NT2/D1 (cell line): ENCODE data around the gene CORO7.

Experiments used
- DNase-seq: peaks from one replicate; pipeline ENCODE4 v3.0.0-alpha.2; 2011; ENCODE audit warnings: low read depth, low spot score
- H3K27me3 ChIP-seq: 2 replicates; pipeline ENCODE4 v1.6.0; 2011; ENCODE audit warnings: mild to moderate bottlenecking; ENCODE audit not compliant: insufficient read length, insufficient read depth
- H3K36me3 ChIP-seq: 2 replicates; pipeline ENCODE4 v1.6.1; 2011; ENCODE audit warnings: mild to moderate bottlenecking, low read length, mixed read lengths; ENCODE audit not compliant: insufficient read depth, insufficient read length
- H3K4me1 ChIP-seq: 2 replicates; pipeline ENCODE4 v1.5.1; 2011; ENCODE audit not compliant: insufficient read depth, insufficient read length
- H3K4me3 ChIP-seq: 2 replicates; pipeline ENCODE4 v1.5.1; 2011; ENCODE audit warnings: low read depth; ENCODE audit not compliant: insufficient read length
- H3K9ac ChIP-seq: 2 replicates; pipeline ENCODE4 v1.6.0; 2011; ENCODE audit warnings: low read depth; ENCODE audit not compliant: insufficient read length
- H3K9me3 ChIP-seq: 2 replicates; pipeline ENCODE4 v1.5.1; 2011; ENCODE audit warnings: mild to moderate bottlenecking, low read length; ENCODE audit not compliant: insufficient read depth
- SUZ12 ChIP-seq: IDR thresholded peaks from 2 replicates; pipeline ENCODE4 v1.6.1; 2011; ENCODE audit not compliant: insufficient read length, insufficient read depth; ENCODE audit errors: extremely low read depth
- YY1 ChIP-seq: IDR thresholded peaks from 2 replicates; pipeline ENCODE4 v1.6.1; 2011; ENCODE audit not compliant: insufficient read length, insufficient read depth
- ZNF274 ChIP-seq: IDR thresholded peaks from 2 replicates; pipeline ENCODE4 v1.6.1; 2011; ENCODE audit warnings: mild to moderate bottlenecking, low read depth, low read length

Gene CORO7

GRCh38 chr16:4365014-4365406 lies 51.4 kb downstream of the CORO7 start:
- H3K4me3 ChIP-seq, result no peak overlapping the region
- TF ChIP-seq SUZ12, result no peak
- TF ChIP-seq YY1, result no peak
- no peak for TF ChIP-seq ZNF274
- peaks cover 8% of the 10 kb centered on the region for H3K36me3 ChIP-seq
- H3K9ac ChIP-seq, result no peak overlapping the region
- peaks cover 24% of the 10 kb centered on the region for H3K4me1 ChIP-seq
- H3K27me3 ChIP-seq, result no peaks in the 10 kb centered on the region
- no peak for DNase-seq
- H3K9me3 ChIP-seq, result no peaks in the 10 kb centered on the region

GRCh38 chr16:4364196-4365013 lies 52.0 kb downstream of the CORO7 start:
- Histone ChIP-seq H3K27me3 (no peaks in the 10 kb centered on the region), H3K9ac (no peak overlapping the region), H3K4me1 (peaks cover 23% of the 10 kb centered on the region), H3K9me3 (no peaks in the 10 kb centered on the region), H3K36me3 (peaks cover 8% of the 10 kb centered on the region), H3K4me3 (no peak overlapping the region)
- TF ChIP-seq ZNF274 (no peak), YY1 (no peak), SUZ12 (no peak)
- DNase-seq, result no peak

- DNase-seq, result no peak
- Histone ChIP-seq H3K36me3 (peaks cover 8% of the 10 kb centered on the region), H3K9me3 (no peaks in the 10 kb centered on the region), H3K4me3 (no peak overlapping the region), H3K4me1 (peaks cover 26% of the 10 kb centered on the region), H3K27me3 (no peaks in the 10 kb centered on the region), H3K9ac (no peak overlapping the region)
- TF ChIP-seq SUZ12 (no peak), ZNF274 (no peak), YY1 (no peak)
Measured at GRCh38 chr16:4362476-4363135, 53.8 kb downstream of the CORO7 start.

- Histone ChIP-seq H3K36me3 (peaks cover 8% of the 10 kb centered on the region), H3K4me1 (peaks cover 23% of the 10 kb centered on the region), H3K4me3 (no peak overlapping the region), H3K27me3 (no peaks in the 10 kb centered on the region), H3K9me3 (no peaks in the 10 kb centered on the region), H3K9ac (no peak overlapping the region)
- TF ChIP-seq ZNF274 (no peak), SUZ12 (no peak), YY1 (no peak)
- no peak for DNase-seq
Measured at GRCh38 chr16:4361944-4362311, 54.5 kb downstream of the CORO7 start.

- Histone ChIP-seq H3K27me3 (no peaks in the 10 kb centered on the region), H3K9ac (no peak overlapping the region), H3K4me3 (no peak overlapping the region), H3K36me3 (peaks cover 8% of the 10 kb centered on the region), H3K9me3 (no peaks in the 10 kb centered on the region), H3K4me1 (peaks cover 20% of the 10 kb centered on the region)
- no peak for TF ChIP-seq YY1
- no peak for TF ChIP-seq ZNF274
- TF ChIP-seq SUZ12, result no peak
- DNase-seq, result no peak
Measured at GRCh38 chr16:4361033-4361943, 55.1 kb downstream of the CORO7 start.

GRCh38 chr16:4360538-4361021 lies 55.8 kb downstream of the CORO7 start:
- H3K4me1 ChIP-seq, result peaks cover 18% of the 10 kb centered on the region
- peaks cover 8% of the 10 kb centered on the region for H3K36me3 ChIP-seq

More at GRCh38 chr16:4360538-4361021, 55.8 kb downstream of the CORO7 start:
- H3K9me3 ChIP-seq, result no peaks in the 10 kb centered on the region
- TF ChIP-seq ZNF274 (no peak), SUZ12 (no peak), YY1 (no peak)
- no peaks in the 10 kb centered on the region for H3K27me3 ChIP-seq
- no peak for DNase-seq
- H3K9ac ChIP-seq, result no peak overlapping the region
- H3K4me3 ChIP-seq, result no peak overlapping the region
